K562 (cell line): Measurements from ENCODE around the gene HHEX. TPM values are rescaled to one million over a fixed set of nuclear protein-coding genes. Genes with fewer than 3 reads are reported as not detected.

Experiments
- ATF4 ChIP-seq: fragments of 450-650 bp; formaldehyde crosslinking; IDR thresholded peaks from 2 replicates; pipeline ENCODE4 v1.4.0; 2022; ENCODE audit warnings: mild to moderate bottlenecking, moderate library complexity
- CBX3 ChIP-seq, 2 experiments: IDR thresholded peaks; 1 replicate in 1 of 2; 2 replicates in 1 of 2; pipeline ENCODE4 v1.6.1; 2012; ENCODE audit warnings: inconsistent platforms in 2 of 2, low read length in 2 of 2, borderline replicate concordance in 1 of 2, control low read depth in 1 of 2
- CHD4 ChIP-seq: fragments of 200-600 bp; sonication (generic); IDR thresholded peaks from 3 replicates; pipeline ENCODE4 v1.6.1; 2012; ENCODE audit warnings: low read depth, mild to moderate bottlenecking, mixed read lengths, low read length, inconsistent platforms; ENCODE audit not compliant: insufficient read depth, insufficient replicate concordance, poor library complexity, severe bottlenecking
- HLTF ChIP-seq: fragments of 450-650 bp; IDR thresholded peaks from 2 replicates; pipeline ENCODE4 v1.6.1; 2016
- MCM5 ChIP-seq: fragments of 450-650 bp; IDR thresholded peaks from 2 replicates; pipeline ENCODE4 v1.6.1; 2016; ENCODE audit warnings: low read depth
- MYBL2 ChIP-seq, 2 experiments: fragments of 450-650 bp in 1 of 2; sonication (generic) in 1 of 2; formaldehyde crosslinking in 1 of 2; IDR thresholded peaks; 2 replicates each; pipeline versions ENCODE4 v1.6.1 to v1.8.1; 2017 to 2022; ENCODE audit warnings: borderline replicate concordance in 1 of 2, inconsistent platforms in 1 of 2, low read depth in 1 of 2, mild to moderate bottlenecking in 1 of 2, missing genetic modification reagents in 1 of 2, moderate library complexity in 1 of 2
- SRSF9 ChIP-seq: fragments of 200-400 bp; formaldehyde crosslinking; IDR thresholded peaks from 2 replicates; pipeline ENCODE4 v1.6.1; 2017; ENCODE audit warnings: low read depth, low read length, borderline replicate concordance
- UBTF ChIP-seq, 2 experiments: IDR thresholded peaks; 2 replicates each; pipeline ENCODE4 v1.6.1; 2012; ENCODE audit warnings: improper control_type of control experiment in 2 of 2, low read depth in 2 of 2, low read length in 2 of 2, borderline replicate concordance in 1 of 2
- ZNF764 ChIP-seq: fragments of 250-450 bp; sonication (Bioruptor Pico); IDR thresholded peaks from 2 replicates; pipeline ENCODE4 v1.4.0; 2020; ENCODE audit warnings: low read depth, mild to moderate bottlenecking, moderate library complexity
- polyA plus RNA-seq, 8 experiments: library from polyadenylated mRNA; depleted of rRNA in 4 of 8; stranded (reverse) in 5 of 8; unstranded in 3 of 8; fragments of >200 nt; fragmentation: Nextera tagmentation in 2 of 8; fragmentation: Illumina TruSeq in 1 of 8; extraction: Ambion mirVana in 2 of 8; extraction: Trizol in 1 of 8; gene quantifications; 2 replicates each; pipeline versions ENCODE4 v1.2.1 to v1.2.3, GENCODE V29; 2011 to 2014; ENCODE audit warnings: inconsistent platforms in 1 of 8, missing spikeins in 1 of 8
- total RNA-seq, 7 experiments: library from RNA; depleted of rRNA in 6 of 7; stranded (reverse); fragments of >200 nt in 6 of 7; fragmentation: Illumina TruSeq in 2 of 7; extraction: Trizol in 2 of 7; gene quantifications; 2 replicates each; pipeline versions ENCODE4 v1.2.1 to v1.2.3, GENCODE V29; 2011 to 2021; ENCODE audit warnings: low replicate concordance in 1 of 7
- TF ChIP-seq, protein P1 (sequence below), 2 experiments: fragments of 450-650 bp; IDR thresholded peaks; 2 replicates each; pipeline ENCODE4 v1.6.1; 2016; ENCODE audit warnings: mild to moderate bottlenecking in 2 of 2, borderline replicate concordance in 1 of 2, low read depth in 1 of 2, moderate library complexity in 1 of 2

Gene HHEX
- total and polyA plus RNA-seq, 9 of the 15 experiments (the other 6 are each of a cell fraction or from before 2014, with no cell fraction given) = 37.2 to 133 (median 80.2) TPM

GRCh38 chr10:92692080-92692671, 2.4 kb downstream of the HHEX start (continued):
- TF ChIP-seq, protein P1, sequence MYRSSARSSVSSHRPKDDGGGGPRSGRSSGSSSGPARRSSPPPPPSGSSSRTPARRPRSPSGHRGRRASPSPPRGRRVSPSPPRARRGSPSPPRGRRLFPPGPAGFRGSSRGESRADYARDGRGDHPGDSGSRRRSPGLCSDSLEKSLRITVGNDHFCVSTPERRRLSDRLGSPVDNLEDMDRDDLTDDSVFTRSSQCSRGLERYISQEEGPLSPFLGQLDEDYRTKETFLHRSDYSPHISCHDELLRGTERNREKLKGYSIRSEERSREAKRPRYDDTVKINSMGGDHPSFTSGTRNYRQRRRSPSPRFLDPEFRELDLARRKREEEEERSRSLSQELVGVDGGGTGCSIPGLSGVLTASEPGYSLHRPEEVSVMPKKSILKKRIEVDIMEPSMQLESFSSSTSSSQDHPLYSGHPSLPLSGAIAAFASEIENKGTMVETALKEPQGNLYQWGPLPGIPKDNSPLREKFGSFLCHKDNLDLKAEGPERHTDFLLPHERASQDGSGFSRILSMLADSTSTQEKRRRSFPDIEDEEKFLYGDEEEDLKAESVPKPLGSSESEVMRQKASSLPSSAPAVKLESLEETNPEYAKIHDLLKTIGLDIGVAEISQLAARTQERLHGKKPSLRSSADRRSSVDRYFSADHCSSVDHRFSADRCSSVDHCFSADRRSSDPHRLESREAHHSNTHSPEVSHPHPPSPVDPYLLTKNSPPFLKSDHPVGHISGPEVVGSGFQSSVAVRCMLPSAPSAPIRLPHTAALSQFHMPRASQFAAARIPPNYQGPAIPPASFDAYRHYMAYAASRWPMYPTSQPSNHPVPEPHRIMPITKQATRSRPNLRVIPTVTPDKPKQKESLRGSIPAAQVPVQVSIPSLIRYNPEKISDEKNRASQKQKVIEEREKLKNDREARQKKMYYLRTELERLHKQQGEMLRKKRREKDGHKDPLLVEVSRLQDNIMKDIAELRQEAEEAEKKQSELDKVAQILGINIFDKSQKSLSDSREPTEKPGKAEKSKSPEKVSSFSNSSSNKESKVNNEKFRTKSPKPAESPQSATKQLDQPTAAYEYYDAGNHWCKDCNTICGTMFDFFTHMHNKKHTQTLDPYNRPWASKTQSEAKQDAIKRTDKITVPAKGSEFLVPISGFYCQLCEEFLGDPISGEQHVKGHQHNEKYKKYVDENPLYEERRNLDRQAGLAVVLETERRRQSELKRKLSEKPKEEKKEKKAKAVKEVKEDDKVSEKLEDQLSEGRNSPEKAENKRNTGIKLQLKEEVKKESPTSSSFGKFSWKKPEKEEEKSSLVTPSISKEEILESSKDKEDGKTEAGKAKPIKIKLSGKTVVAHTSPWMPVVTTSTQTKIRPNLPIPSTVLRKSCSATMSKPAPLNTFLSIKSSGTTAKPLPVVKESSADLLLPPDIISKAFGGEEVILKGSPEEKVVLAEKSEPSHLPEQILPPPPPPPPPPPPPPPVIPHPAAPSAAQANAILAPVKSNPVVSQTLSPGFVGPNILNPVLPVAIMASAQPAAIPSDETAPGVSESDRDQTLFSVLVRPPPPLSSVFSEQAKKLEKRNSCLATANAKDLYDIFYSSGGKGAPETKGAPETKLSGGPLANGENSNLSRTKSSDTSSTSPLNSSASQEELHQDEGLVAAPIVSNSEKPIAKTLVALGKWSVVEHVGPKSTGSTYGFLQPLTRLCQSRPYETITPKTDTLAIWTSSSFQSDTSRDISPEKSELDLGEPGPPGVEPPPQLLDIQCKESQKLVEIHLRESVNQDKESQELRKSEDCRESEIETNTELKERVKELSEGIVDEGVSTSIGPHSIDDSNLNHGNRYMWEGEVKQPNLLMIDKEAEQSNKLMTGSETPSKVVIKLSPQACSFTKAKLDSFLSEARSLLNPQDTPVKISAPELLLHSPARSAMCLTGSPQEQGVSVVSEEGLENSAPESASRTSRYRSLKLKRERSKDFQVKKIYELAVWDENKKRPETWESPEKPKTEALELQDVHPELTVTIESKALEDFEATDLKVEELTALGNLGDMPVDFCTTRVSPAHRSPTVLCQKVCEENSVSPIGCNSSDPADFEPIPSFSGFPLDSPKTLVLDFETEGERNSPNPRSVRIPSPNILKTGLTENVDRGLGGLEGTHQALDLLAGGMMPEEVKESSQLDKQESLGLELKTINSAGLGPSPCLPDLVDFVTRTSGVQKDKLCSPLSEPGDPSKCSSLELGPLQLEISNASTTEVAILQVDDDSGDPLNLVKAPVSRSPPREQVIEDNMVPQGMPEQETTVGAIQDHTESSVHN (IDR thresholded peaks at IDR 0.05; ENCODE audit: borderline replicate concordance in 1 of 2, low read depth in 1 of 2) = no peak
- TF ChIP-seq MCM5 (no peak), UBTF (IDR thresholded peaks at IDR 0.05; ENCODE audit: borderline replicate concordance in 1 of 2, low read depth in 2 of 2, low read length in 2 of 2) (peak in 1 of 2 experiments; percentile 67; a peak in 3 of 4 replicates), CHD4 (no peak), HLTF (0 out of 2 replicates have a peak, but pooled peaks have one; percentile 44), SRSF9 (no peak), ATF4 (CRISPR knock-in tag) (no peak), CBX3 (IDR thresholded peaks at IDR 0.05; ENCODE audit: borderline replicate concordance in 1 of 2, low read length in 2 of 2) (no peak), MYBL2 (IDR thresholded peaks at IDR 0.05; ENCODE audit: low read depth) (no peak), MYBL2 (CRISPR knock-in tag; IDR thresholded peaks at IDR 0.05; ENCODE audit: borderline replicate concordance) (no peak), ZNF764 (CRISPR knock-in tag) (no peak)
- TF ChIP-seq, all 486 proteins: peak for 29
